ENCODE results near the gene GH2.

DNA sequence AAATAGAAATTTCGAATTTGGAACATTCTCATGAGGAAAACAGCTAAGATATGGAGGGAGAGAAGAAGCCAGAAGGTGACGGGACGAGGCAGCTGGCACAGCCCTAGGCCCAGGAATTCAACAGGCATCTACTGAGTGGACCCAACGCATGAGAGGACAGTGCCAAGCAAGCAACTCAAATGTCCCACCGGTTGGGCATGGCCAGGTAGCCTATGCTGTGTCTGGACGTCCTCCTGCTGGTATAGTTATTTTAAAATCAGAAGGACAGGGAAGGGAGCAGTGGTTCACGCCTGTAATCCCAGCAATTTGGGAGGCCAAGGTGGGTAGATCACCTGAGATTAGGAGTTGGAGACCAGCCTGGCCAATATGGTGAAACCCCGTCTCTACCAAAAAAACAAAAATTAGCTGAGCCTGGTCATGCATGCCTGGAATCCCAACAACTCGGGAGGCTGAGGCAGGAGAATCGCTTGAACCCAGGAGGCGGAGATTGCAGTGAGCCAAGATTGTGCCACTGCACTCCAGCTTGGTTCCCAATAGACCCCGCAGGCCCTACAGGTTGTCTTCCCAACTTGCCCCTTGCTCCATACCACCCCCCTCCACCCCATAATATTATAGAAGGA is 34.9 kb upstream of the GH2 start:
- TF ChIP-seq CTCF (conservative IDR thresholded peaks at IDR 0.05; ENCODE audit: low read depth in 2 of 2) (no peak), ZNF114 (CRISPR knock-in tag; IDR thresholded peaks at IDR 0.05) (no peak), EZH2 (IDR thresholded peaks at IDR 0.05; ENCODE audit: low read depth, unreplicated experiment) (no peak), REST (IDR thresholded peaks at IDR 0.05; ENCODE audit: unreplicated experiment) (no peak), EZH2phosphoT487 (IDR thresholded peaks at IDR 0.05; ENCODE audit: unreplicated experiment) (no peak)

Data from GM23338 (cell line).